Suprapubic skin (tissue), 4 donors: ENCODE measurements around the gene TRAF3IP1. TPM values are rescaled to one million over a fixed set of nuclear protein-coding genes. Genes with fewer than 3 reads are reported as not detected.

Source experiments
- DNase-seq, 2 donors: peaks; one replicate each; pipeline ENCODE4 v3.0.0-alpha.2; 2019; ENCODE audit warnings: low spot score in 2 of 2
- H3K27ac ChIP-seq: fragments of 200-600 bp; sonication (generic); one replicate; pipeline ENCODE4 v1.5.1; 2019
- H3K27me3 ChIP-seq: fragments of 200-600 bp; sonication (generic); one replicate; pipeline ENCODE4 v1.5.1; 2019
- H3K36me3 ChIP-seq: fragments of 200-600 bp; sonication (generic); one replicate; pipeline ENCODE4 v1.5.1; 2019
- H3K4me1 ChIP-seq: fragments of 200-600 bp; sonication (generic); one replicate; pipeline ENCODE4 v1.5.1; 2019
- H3K4me3 ChIP-seq: fragments of 200-600 bp; sonication (generic); one replicate; pipeline ENCODE4 v1.5.1; 2019; ENCODE audit warnings: mild to moderate bottlenecking
- H3K9me3 ChIP-seq: fragments of 200-600 bp; sonication (generic); one replicate; pipeline ENCODE4 v1.5.1; 2019
- CTCF ChIP-seq, 2 donors: fragments of 200-600 bp in 1 of 2; fragments of 450-650 bp in 1 of 2; sonication (generic) in 1 of 2; IDR thresholded peaks; one replicate each; pipeline ENCODE4 v1.5.1; 2016 to 2019; ENCODE audit warnings: antibody characterized with exemption in 2 of 2, mild to moderate bottlenecking in 1 of 2, moderate library complexity in 1 of 2
- EP300 ChIP-seq: sonication (generic); formaldehyde crosslinking; IDR thresholded peaks from one replicate; pipeline ENCODE4 v1.6.1; 2017; ENCODE audit warnings: antibody characterized with exemption
- POLR2A ChIP-seq, 2 donors: fragments of 450-650 bp; IDR thresholded peaks; one replicate each; pipeline ENCODE4 v1.6.1; 2017; ENCODE audit warnings: antibody characterized with exemption in 2 of 2, mild to moderate bottlenecking in 2 of 2, moderate library complexity in 2 of 2
- POLR2AphosphoS5 ChIP-seq, 3 donors: sonication (generic); formaldehyde crosslinking; IDR thresholded peaks; one replicate each; pipeline ENCODE4 v1.6.1; 2017; ENCODE audit warnings: antibody characterized with exemption in 3 of 3
- WGBS: methylation state at CpG from one replicate; pipeline ENCODE4 v1.1.5; 2018; 5-methylcytosine and 5-hydroxymethylcytosine counted together
- total RNA-seq, 4 donors: library from RNA; depleted of rRNA; stranded (reverse); fragments of >200 nt; gene quantifications; one replicate each; pipeline ENCODE4 v1.1.0, GENCODE V29; 2016

TRAF3IP1 gene
- total RNA-seq, 4 donors from 2014 or later: 10.2 to 15.4 (median 10.6) TPM

- Histone ChIP-seq H3K27me3 (peaks cover 3% of the 10 kb centered on the region), H3K36me3 (no peaks in the 10 kb centered on the region), H3K27ac (no peak overlapping the region), H3K4me1 (peaks cover 10% of the 10 kb centered on the region), H3K9me3 (no peaks in the 10 kb centered on the region), H3K4me3 (no peak overlapping the region)
- 90% methylated on average over 14 of the region's 24 CpGs for WGBS
- TF ChIP-seq POLR2AphosphoS5 (IDR thresholded peaks at IDR 0.05) (no peak), POLR2A (IDR thresholded peaks at IDR 0.05) (no peak), CTCF (IDR thresholded peaks at IDR 0.05) (no peak), EP300 (no peak)
- DNase-seq: no peak
These were observed 23.5 kb upstream of the TRAF3IP1 start for GRCh38 chr2:238296638-238297457.

DNA sequence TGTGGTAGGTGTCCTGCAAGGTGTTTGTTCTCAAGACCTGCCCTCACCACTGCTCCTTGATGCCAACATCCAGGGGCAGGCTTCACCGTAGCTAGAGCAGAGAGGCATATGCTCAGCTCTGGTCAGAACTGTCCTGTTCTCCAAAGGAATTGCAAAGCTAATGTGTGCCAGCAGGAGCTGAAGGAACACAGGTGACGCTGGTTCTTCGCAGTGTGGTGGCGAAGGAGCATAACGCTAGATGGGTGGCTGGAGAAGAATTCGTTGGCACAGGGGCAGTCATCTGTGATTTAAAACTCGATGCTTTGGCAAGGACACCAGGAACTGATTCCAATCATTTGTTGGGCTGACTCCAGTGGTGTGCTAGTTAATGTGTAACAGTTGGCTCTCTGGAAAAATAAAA is 20.5 kb upstream of the TRAF3IP1 start:
- DNase-seq: peak in 1 of 2 donors; percentile 51
- Histone ChIP-seq H3K36me3 (no peaks in the 10 kb centered on the region), H3K27ac (peak overlapping the region; percentile 65), H3K9me3 (no peaks in the 10 kb centered on the region), H3K4me1 (peaks cover 10% of the 10 kb centered on the region), H3K27me3 (peaks cover 3% of the 10 kb centered on the region), H3K4me3 (no peak overlapping the region)
- TF ChIP-seq CTCF (IDR thresholded peaks at IDR 0.05) (no peak), POLR2A (IDR thresholded peaks at IDR 0.05) (no peak), POLR2AphosphoS5 (IDR thresholded peaks at IDR 0.05) (no peak), EP300 (no peak)
- 10% methylated on average over 7 of the region's 7 CpGs for WGBS

GRCh38 chr2:238302087-238302486 is 18.2 kb upstream of the TRAF3IP1 start:
- Histone ChIP-seq H3K4me3 (no peak overlapping the region), H3K4me1 (peaks cover 10% of the 10 kb centered on the region), H3K9me3 (no peaks in the 10 kb centered on the region), H3K27me3 (no peaks in the 10 kb centered on the region), H3K36me3 (no peaks in the 10 kb centered on the region), H3K27ac (no peak overlapping the region)
- TF ChIP-seq POLR2A (IDR thresholded peaks at IDR 0.05) (no peak), CTCF (IDR thresholded peaks at IDR 0.05) (no peak), EP300 (no peak), POLR2AphosphoS5 (IDR thresholded peaks at IDR 0.05) (no peak)
- DNase-seq: no peak
- WGBS: 63% methylated on average over 3 of the region's 3 CpGs

GRCh38 chr2:238302751-238303150 is 17.6 kb upstream of the TRAF3IP1 start:
- peak in 1 of 2 donors; percentile 47 for DNase-seq
- TF ChIP-seq EP300 (no peak), POLR2AphosphoS5 (IDR thresholded peaks at IDR 0.05) (no peak), POLR2A (IDR thresholded peaks at IDR 0.05) (no peak), CTCF (IDR thresholded peaks at IDR 0.05) (no peak)
- Histone ChIP-seq H3K36me3 (no peaks in the 10 kb centered on the region), H3K27me3 (no peaks in the 10 kb centered on the region), H3K9me3 (no peaks in the 10 kb centered on the region), H3K4me3 (no peak overlapping the region), H3K4me1 (peaks cover 10% of the 10 kb centered on the region), H3K27ac (no peak overlapping the region)
- WGBS: 87% methylated on average over 5 of the region's 9 CpGs

- no peak overlapping the region for H3K4me3 ChIP-seq
- DNase-seq: peak in 1 of 2 donors; percentile 40
- no peaks in the 10 kb centered on the region for H3K27me3 ChIP-seq
- TF ChIP-seq POLR2AphosphoS5 (IDR thresholded peaks at IDR 0.05) (no peak), EP300 (no peak), CTCF (IDR thresholded peaks at IDR 0.05) (no peak), POLR2A (IDR thresholded peaks at IDR 0.05) (no peak)
- WGBS: 91% methylated on average over 6 of the region's 6 CpGs
- H3K27ac ChIP-seq: no peak overlapping the region
- H3K36me3 ChIP-seq: no peaks in the 10 kb centered on the region
- H3K9me3 ChIP-seq: no peaks in the 10 kb centered on the region
- peaks cover 10% of the 10 kb centered on the region for H3K4me1 ChIP-seq
These were observed 16.2 kb upstream of the TRAF3IP1 start for GRCh38 chr2:238304116-238304515.
